Trophoblast cell (in vitro differentiated cells and primary cell): ENCODE results near the gene C3orf70.

ENCODE experiments used
- DNase-seq, 2 donors: peaks; one replicate each; pipeline ENCODE4 v3.0.0-alpha.2; 2016
- H2AFZ ChIP-seq: 2 replicates; pipeline ENCODE4 v1.6.1; 2013; ENCODE audit warnings: low read length, moderate library complexity, mild to moderate bottlenecking; ENCODE audit not compliant: insufficient read depth, poor library complexity
- H2AK5ac ChIP-seq: 2 replicates; pipeline ENCODE4 v1.6.1; 2013; ENCODE audit warnings: mild to moderate bottlenecking, low read length
- H2BK120ac ChIP-seq: 2 replicates; pipeline ENCODE4 v1.6.1; 2013; ENCODE audit warnings: low read length, mild to moderate bottlenecking, moderate library complexity; ENCODE audit not compliant: insufficient read depth, poor library complexity
- H2BK12ac ChIP-seq: 2 replicates; pipeline ENCODE4 v1.6.1; 2013; ENCODE audit warnings: mild to moderate bottlenecking, low read length, moderate library complexity
- H2BK5ac ChIP-seq: 2 replicates; pipeline ENCODE4 v1.6.1; 2013; ENCODE audit warnings: low read length, low read depth, moderate library complexity, mild to moderate bottlenecking; ENCODE audit not compliant: poor library complexity
- H3K14ac ChIP-seq: 2 replicates; pipeline ENCODE4 v1.6.1; 2013; ENCODE audit warnings: mild to moderate bottlenecking, low read length
- H3K18ac ChIP-seq: 2 replicates; pipeline ENCODE4 v1.6.1; 2013; ENCODE audit warnings: mild to moderate bottlenecking, low read length
- H3K23ac ChIP-seq: 2 replicates; pipeline ENCODE4 v1.6.1; 2013; ENCODE audit warnings: low read length
- H3K27ac ChIP-seq: 2 replicates; pipeline ENCODE4 v1.5.1; 2013; ENCODE audit warnings: low read depth, mild to moderate bottlenecking, inconsistent platforms, low read length, moderate library complexity
- H3K27me3 ChIP-seq: 2 replicates; pipeline ENCODE4 v1.6.1; 2013; ENCODE audit warnings: inconsistent platforms, mild to moderate bottlenecking, low read length, moderate library complexity; ENCODE audit not compliant: insufficient read depth
- H3K36me3 ChIP-seq, 2 experiments: 1 replicate in 1 of 2; 2 replicates in 1 of 2; pipeline ENCODE4 v1.6.1; 2013; ENCODE audit warnings: low read length in 2 of 2, mild to moderate bottlenecking in 2 of 2, moderate library complexity in 1 of 2; ENCODE audit not compliant: insufficient read depth in 2 of 2, control insufficient read depth in 1 of 2
- H3K4ac ChIP-seq: 2 replicates; pipeline ENCODE4 v1.6.1; 2013; ENCODE audit warnings: low read depth, mild to moderate bottlenecking, low read length, moderate library complexity
- H3K4me1 ChIP-seq, 2 experiments: 1 replicate in 1 of 2; 2 replicates in 1 of 2; pipeline ENCODE4 v1.6.1; 2013; ENCODE audit warnings: low read length in 2 of 2, mild to moderate bottlenecking in 2 of 2, moderate library complexity in 1 of 2; ENCODE audit not compliant: insufficient read depth in 2 of 2, control insufficient read depth in 1 of 2
- H3K4me2 ChIP-seq: 2 replicates; pipeline ENCODE4 v1.6.1; 2013; ENCODE audit warnings: inconsistent platforms, mild to moderate bottlenecking, low read length, moderate library complexity
- H3K4me3 ChIP-seq: 2 replicates; pipeline ENCODE4 v1.5.1; 2013; ENCODE audit warnings: mild to moderate bottlenecking, low read depth, low read length, inconsistent platforms
- H3K79me1 ChIP-seq: one replicate; pipeline ENCODE4 v1.6.1; 2013; ENCODE audit warnings: low read length
- H3K79me2 ChIP-seq: 2 replicates; pipeline ENCODE4 v1.6.1; 2013; ENCODE audit warnings: low read length, mild to moderate bottlenecking; ENCODE audit not compliant: control insufficient read depth, insufficient read depth, poor library complexity
- H3K9ac ChIP-seq: 2 replicates; pipeline ENCODE4 v1.6.1; 2013; ENCODE audit warnings: mild to moderate bottlenecking, low read length
- H3K9me3 ChIP-seq: 2 replicates; pipeline ENCODE4 v1.6.1; 2013; ENCODE audit warnings: low read depth, mild to moderate bottlenecking, control low read depth, inconsistent platforms, low read length; ENCODE audit not compliant: insufficient read depth
- H4K12ac ChIP-seq: 2 replicates; pipeline ENCODE4 v1.6.1; 2013; ENCODE audit warnings: low read depth, mild to moderate bottlenecking, low read length, moderate library complexity
- H4K8ac ChIP-seq: 2 replicates; pipeline ENCODE4 v1.6.1; 2013; ENCODE audit warnings: low read depth, mild to moderate bottlenecking, low read length, moderate library complexity
- H4K91ac ChIP-seq: one replicate; pipeline ENCODE4 v1.6.1; 2013; ENCODE audit warnings: low read depth, mild to moderate bottlenecking, low read length, moderate library complexity
- whole genome bisulfite sequencing: extraction: QIAGEN DNeasy Blood & Tissue Kit; methylation state at CpG from one replicate; pipeline ENCODE4 v1.1.7; 2013; ENCODE audit warnings: missing lambda C conversion rate; ENCODE audit not compliant: insufficient read length, insufficient coverage; ENCODE audit errors: extremely low coverage; 5-methylcytosine and 5-hydroxymethylcytosine counted together

C3orf70 gene

GRCh38 chr3:185071287-185071800 lies 81.5 kb downstream of the C3orf70 start:
- Histone ChIP-seq H3K9ac (no peak overlapping the region), H3K27me3 (no peaks in the 10 kb centered on the region), H3K9me3 (peaks cover 2% of the 10 kb centered on the region), H4K12ac (no peak overlapping the region), H3K14ac (no peak overlapping the region), H3K4me1 (peaks cover 0 to 4% of the 10 kb centered on the region in 2 experiments), H3K79me2 (no peaks in the 10 kb centered on the region), H3K4ac (no peak overlapping the region), H3K4me2 (no peak overlapping the region), H3K23ac (no peak overlapping the region), H3K18ac (no peak overlapping the region), H3K27ac (no peak overlapping the region), H3K36me3 (no peaks in the 10 kb centered on the region), H4K8ac (no peak overlapping the region), H2AK5ac (no peak overlapping the region), H3K79me1 (no peaks in the 10 kb centered on the region), H2BK12ac (no peak overlapping the region), H3K4me3 (no peak overlapping the region), H2AFZ (no peak overlapping the region), H4K91ac (no peak overlapping the region), H2BK5ac (no peak overlapping the region), H2BK120ac (no peak overlapping the region)
- DNase-seq = no peak
- no CpG with 5 or more reads among the region's 7 CpGs for WGBS

DNA sequence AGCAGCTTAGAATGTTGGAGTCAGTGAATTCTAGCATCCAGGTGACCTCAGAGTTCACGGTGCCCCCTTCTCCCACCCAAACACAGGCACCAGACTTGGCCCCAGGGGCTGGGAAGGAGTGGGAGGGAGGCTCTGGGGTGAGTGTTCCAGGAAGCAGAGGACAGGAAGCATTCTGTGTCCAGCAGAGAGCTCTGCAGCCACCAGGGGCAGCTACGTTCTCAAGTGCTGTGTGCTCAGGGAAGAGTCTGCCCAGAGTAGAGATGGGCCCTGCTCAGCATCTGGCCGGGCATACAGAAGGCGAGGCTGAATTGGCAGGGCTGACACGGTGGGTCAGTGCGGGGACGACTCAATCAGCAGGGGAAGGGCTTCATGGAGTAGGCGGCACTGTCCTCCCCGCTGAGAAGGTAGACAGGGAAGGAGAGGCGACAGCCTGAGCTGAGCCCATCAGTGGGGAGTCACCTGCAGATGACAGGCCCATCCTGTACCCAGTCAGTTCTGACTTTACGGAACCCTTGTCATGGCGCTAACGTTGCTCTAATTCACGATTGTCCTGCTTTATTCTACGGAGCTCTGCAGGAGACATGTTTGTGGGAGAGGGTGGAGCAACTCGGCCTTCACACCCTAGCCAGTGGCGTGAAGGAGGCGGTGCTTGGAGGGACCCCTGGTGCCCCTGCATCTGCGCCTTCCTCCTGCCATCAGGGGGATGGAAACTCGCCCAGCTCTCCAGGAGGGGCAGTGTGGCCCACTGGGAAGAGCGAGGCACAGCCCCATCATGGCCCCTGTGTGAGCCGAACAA lies 82.2 kb downstream of the C3orf70 start:
- no CpG with 5 or more reads among the region's 22 CpGs for WGBS
- no peak overlapping the region for H2BK12ac ChIP-seq
- no peak overlapping the region for H2BK5ac ChIP-seq
- no peak overlapping the region for H3K27ac ChIP-seq
- H2AK5ac ChIP-seq = no peak overlapping the region
- H3K14ac ChIP-seq = no peak overlapping the region
- no peak overlapping the region for H4K91ac ChIP-seq
- H3K79me2 ChIP-seq = no peaks in the 10 kb centered on the region
- no peak overlapping the region for H2BK120ac ChIP-seq
- H4K12ac ChIP-seq = no peak overlapping the region
- H3K9ac ChIP-seq = no peak overlapping the region
- peaks cover 2% of the 10 kb centered on the region for H3K9me3 ChIP-seq
- H3K36me3 ChIP-seq = no peaks in the 10 kb centered on the region
- H3K4me2 ChIP-seq = no peak overlapping the region
- H3K27me3 ChIP-seq = no peaks in the 10 kb centered on the region
- no peak overlapping the region for H3K4me3 ChIP-seq
- H3K4me1 ChIP-seq = peaks cover 0 to 4% of the 10 kb centered on the region in 2 experiments
- no peak for DNase-seq
- no peaks in the 10 kb centered on the region for H3K79me1 ChIP-seq
- no peak overlapping the region for H3K18ac ChIP-seq
- H4K8ac ChIP-seq = no peak overlapping the region
- no peak overlapping the region for H3K4ac ChIP-seq
- no peak overlapping the region for H2AFZ ChIP-seq
- H3K23ac ChIP-seq = no peak overlapping the region

- Histone ChIP-seq H3K18ac (no peak overlapping the region), H4K91ac (no peak overlapping the region)
- WGBS = no CpG with 5 or more reads among the region's 28 CpGs
These were observed 83.5 kb downstream of the C3orf70 start for GRCh38 chr3:185069037-185070030.

DNA sequence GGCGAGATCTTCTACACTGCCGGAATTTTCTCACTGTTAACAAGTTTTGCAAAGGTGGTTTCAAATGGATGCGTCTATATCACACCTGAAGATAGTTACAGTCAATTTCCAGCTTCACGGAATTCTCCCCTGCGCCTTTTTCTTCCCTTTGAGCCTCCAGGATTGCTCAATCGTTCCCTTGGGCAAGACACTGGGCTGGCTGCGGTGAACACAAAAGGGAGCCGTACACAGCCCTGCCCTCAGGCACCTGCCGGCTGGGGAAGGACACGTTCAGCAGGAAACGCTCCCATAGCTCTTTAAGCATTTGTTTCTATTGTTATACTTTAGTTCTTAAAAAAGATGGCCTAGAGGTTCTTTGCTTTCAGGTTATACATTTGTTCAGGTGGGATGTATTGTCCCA lies 85.7 kb downstream of the C3orf70 start:
- H3K23ac ChIP-seq = no peak overlapping the region
- H3K79me2 ChIP-seq = no peaks in the 10 kb centered on the region
- H3K4ac ChIP-seq = no peak overlapping the region
- no peak overlapping the region for H3K4me2 ChIP-seq
- H3K79me1 ChIP-seq = no peaks in the 10 kb centered on the region
- H3K9me3 ChIP-seq = peaks cover 2% of the 10 kb centered on the region
- no peak overlapping the region for H3K9ac ChIP-seq
- no peak overlapping the region for H4K12ac ChIP-seq
- peaks cover 0 to 2% of the 10 kb centered on the region in 2 experiments for H3K4me1 ChIP-seq
- no peak overlapping the region for H2BK120ac ChIP-seq
- H3K27ac ChIP-seq = no peak overlapping the region
- H2BK12ac ChIP-seq = no peak overlapping the region
- H3K18ac ChIP-seq = no peak overlapping the region
- H3K4me3 ChIP-seq = no peak overlapping the region
- no peak overlapping the region for H4K8ac ChIP-seq
- H3K27me3 ChIP-seq = no peaks in the 10 kb centered on the region
- peak; percentile 85 to 97 for DNase-seq
- H2BK5ac ChIP-seq = no peak overlapping the region
- no peak overlapping the region for H4K91ac ChIP-seq
- H3K36me3 ChIP-seq = no peaks in the 10 kb centered on the region
- no peak overlapping the region for H2AK5ac ChIP-seq
- no peak overlapping the region for H3K14ac ChIP-seq
- no peak overlapping the region for H2AFZ ChIP-seq
- WGBS = no CpG with 5 or more reads among the region's 11 CpGs

More at GRCh38 chr3:185069037-185070030, 83.5 kb downstream of the C3orf70 start:
- H3K4me2 ChIP-seq = no peak overlapping the region
- no peak overlapping the region for H3K4ac ChIP-seq
- H2BK120ac ChIP-seq = no peak overlapping the region
- no peak overlapping the region for H2BK12ac ChIP-seq
- H3K4me3 ChIP-seq = no peak overlapping the region
- no peak overlapping the region for H4K12ac ChIP-seq
- H4K8ac ChIP-seq = no peak overlapping the region
- no peak overlapping the region for H3K23ac ChIP-seq
- no peak overlapping the region for H3K27ac ChIP-seq
- no peaks in the 10 kb centered on the region for H3K27me3 ChIP-seq
- no peaks in the 10 kb centered on the region for H3K79me1 ChIP-seq
- H2AK5ac ChIP-seq = no peak overlapping the region
- peaks cover 2% of the 10 kb centered on the region for H3K9me3 ChIP-seq
- no peak overlapping the region for H2BK5ac ChIP-seq
- no peak overlapping the region for H3K9ac ChIP-seq
- DNase-seq = no peak
- H2AFZ ChIP-seq = no peak overlapping the region
- peaks cover 0 to 2% of the 10 kb centered on the region in 2 experiments for H3K4me1 ChIP-seq
- no peaks in the 10 kb centered on the region for H3K79me2 ChIP-seq
- H3K14ac ChIP-seq = no peak overlapping the region
- no peaks in the 10 kb centered on the region for H3K36me3 ChIP-seq
